Keratinocyte (primary cell): ENCODE measurements around the gene DNAJB6. TPM values are rescaled to one million over a fixed set of nuclear protein-coding genes. Genes with fewer than 3 reads are reported as not detected.

Experiments
- DNase-seq: peaks from one replicate; pipeline ENCODE4 v3.0.0-alpha.2; 2011; ENCODE audit warnings: low read depth, missing footprints, low spot score
- FAIRE-seq: peaks from 2 replicates; lab custom pipeline; 2011; peaks lifted over from hg19 to GRCh38; lab: Jason Lieb, UNC
- H2AFZ ChIP-seq: 2 replicates; pipeline ENCODE4 v1.6.0; 2012; ENCODE audit warnings: low read length, control low read depth, inconsistent platforms; ENCODE audit not compliant: control insufficient read depth
- H3K27ac ChIP-seq: 2 replicates; pipeline ENCODE4 v1.5.1; 2011; ENCODE audit warnings: low read length; ENCODE audit not compliant: control insufficient read depth, insufficient read depth
- H3K27me3 ChIP-seq: 3 replicates; pipeline ENCODE4 v1.6.0; 2011; ENCODE audit warnings: low read length; ENCODE audit not compliant: control insufficient read depth, insufficient read depth; ENCODE audit errors: extremely low read depth
- H3K36me3 ChIP-seq, 2 experiments: 2 replicates in 1 of 2; 3 replicates in 1 of 2; pipeline ENCODE4 v1.5.1; 2011; ENCODE audit warnings: low read length in 2 of 2, mild to moderate bottlenecking in 1 of 2; ENCODE audit not compliant: control insufficient read depth in 2 of 2, insufficient read depth in 2 of 2; ENCODE audit errors: extremely low read depth in 1 of 2
- H3K4me1 ChIP-seq: 3 replicates; pipeline ENCODE4 v1.5.1; 2011; ENCODE audit warnings: low read length; ENCODE audit not compliant: control insufficient read depth, insufficient read depth; ENCODE audit errors: extremely low read depth
- H3K4me2 ChIP-seq: 3 replicates; pipeline ENCODE4 v1.6.0; 2011; ENCODE audit warnings: low read depth, low read length; ENCODE audit not compliant: control insufficient read depth, insufficient read depth; ENCODE audit errors: extremely low read depth
- H3K4me3 ChIP-seq, 3 experiments: fragments of 200-600 bp in 1 of 3; sonication (generic) in 1 of 3; 2 replicates in 2 of 3; 3 replicates in 1 of 3; pipeline ENCODE4 v1.5.1; 2011 to 2016; ENCODE audit warnings: low read length in 3 of 3, mild to moderate bottlenecking in 3 of 3, control low read depth in 2 of 3, inconsistent platforms in 1 of 3, low read depth in 1 of 3, mixed read lengths in 1 of 3, mixed run types in 1 of 3, moderate library complexity in 1 of 3; ENCODE audit not compliant: control insufficient read depth in 2 of 3, insufficient read depth in 2 of 3; ENCODE audit errors: extremely low read depth in 1 of 3
- H3K79me2 ChIP-seq: 2 replicates; pipeline ENCODE4 v1.6.0; 2012; ENCODE audit warnings: low read length; ENCODE audit not compliant: control insufficient read depth, insufficient read depth
- H3K9ac ChIP-seq: 3 replicates; pipeline ENCODE4 v1.6.0; 2011; ENCODE audit warnings: low read length; ENCODE audit not compliant: control insufficient read depth, insufficient read depth; ENCODE audit errors: extremely low read depth
- H3K9me1 ChIP-seq: 3 replicates; pipeline ENCODE4 v1.6.0; 2011; ENCODE audit warnings: low read length; ENCODE audit not compliant: control insufficient read depth, insufficient read depth; ENCODE audit errors: extremely low read depth
- H3K9me3 ChIP-seq: 2 replicates; pipeline ENCODE4 v1.5.1; 2012; ENCODE audit warnings: low read depth, low read length; ENCODE audit not compliant: control insufficient read depth
- H4K20me1 ChIP-seq: 3 replicates; pipeline ENCODE4 v1.6.0; 2011; ENCODE audit warnings: low read length; ENCODE audit not compliant: control insufficient read depth, insufficient read depth; ENCODE audit errors: extremely low read depth
- CTCF ChIP-seq, 3 experiments: IDR thresholded peaks in 1 of 3; conservative IDR thresholded peaks in 1 of 3; optimal IDR thresholded peaks in 1 of 3; 2 replicates in 2 of 3; 3 replicates in 1 of 3; pipeline versions ENCODE3 to v1.5.1; 2011; ENCODE audit warnings: low read length in 3 of 3, mild to moderate bottlenecking in 3 of 3, moderate library complexity in 2 of 3, control low read depth in 1 of 3, inconsistent platforms in 1 of 3; ENCODE audit not compliant: insufficient read depth in 2 of 3; ENCODE audit errors: extremely low read depth in 1 of 3
- EZH2 ChIP-seq: IDR thresholded peaks from one replicate; pipeline ENCODE4 v1.6.1; 2012; ENCODE audit warnings: inconsistent platforms, mild to moderate bottlenecking, low read length, moderate library complexity
- dilution Hi-C: fragments of 300-500 bp; cut with MboI; formaldehyde crosslinking; loops from one replicate; pipeline ENCODE4 v1.7.0; 2020; ENCODE audit warnings: low sequenced_read_pairs; ENCODE audit not compliant: extremely low pct_ligation_motif_present
- polyA plus RNA-seq, 5 experiments: library from polyadenylated mRNA; depleted of rRNA in 3 of 5; stranded (reverse) in 3 of 5; stranded (forward) in 1 of 5; unstranded in 1 of 5; fragments of >200 nt; gene quantifications; 1 replicate in 1 of 5; 2 replicates in 3 of 5; 3 replicates in 1 of 5; pipeline versions ENCODE4 v1.2.1 to v1.2.3, GENCODE V29; 2011 to 2012; ENCODE audit warnings: missing spikeins in 2 of 5, low read depth in 1 of 5, low replicate concordance in 1 of 5

The DNAJB6 gene
- polyA plus RNA-seq, 1 donor (not counting 4 experiments of a cell fraction or from before 2014, with no cell fraction given): 152 TPM

GRCh38 chr7:157461573-157462418, 125.0 kb downstream of the DNAJB6 start:
- Histone ChIP-seq H3K27ac (no peak overlapping the region), H3K4me2 (no peak overlapping the region), H4K20me1 (no peaks in the 10 kb centered on the region), H3K9me3 (no peaks in the 10 kb centered on the region), H3K9ac (no peak overlapping the region), H3K4me1 (no peaks in the 10 kb centered on the region), H3K27me3 (no peaks in the 10 kb centered on the region), H3K36me3 (no peaks in the 10 kb centered on the region), H3K4me3 (no peak overlapping the region), H3K9me1 (no peaks in the 10 kb centered on the region), H2AFZ (no peak overlapping the region), H3K79me2 (no peaks in the 10 kb centered on the region)
- TF ChIP-seq CTCF (optimal IDR thresholded peaks at IDR 0.05 in 1 of 3, IDR thresholded peaks at IDR 0.05 in 1 of 3, conservative IDR thresholded peaks at IDR 0.05 in 1 of 3; ENCODE audit: extremely low read depth in 1 of 3, insufficient read depth in 2 of 3, low read length in 3 of 3): no peak
- no peak for TF ChIP-seq EZH2
- no peak for DNase-seq
- FAIRE-seq: no peak
- dilution Hi-C loops: no loop called here

GRCh38 chr7:157462419-157462771, 125.6 kb downstream of the DNAJB6 start:
- Histone ChIP-seq H4K20me1 (no peaks in the 10 kb centered on the region), H3K79me2 (no peaks in the 10 kb centered on the region), H3K4me3 (no peak overlapping the region), H3K9me3 (no peaks in the 10 kb centered on the region), H3K36me3 (no peaks in the 10 kb centered on the region), H3K27me3 (no peaks in the 10 kb centered on the region), H3K9me1 (no peaks in the 10 kb centered on the region), H3K27ac (no peak overlapping the region), H3K4me2 (no peak overlapping the region), H3K9ac (no peak overlapping the region), H2AFZ (no peak overlapping the region), H3K4me1 (no peaks in the 10 kb centered on the region)
- dilution Hi-C loops: no loop called here
- DNase-seq (no peak), FAIRE-seq (no peak)
- no peak for TF ChIP-seq CTCF (optimal IDR thresholded peaks at IDR 0.05 in 1 of 3, IDR thresholded peaks at IDR 0.05 in 1 of 3, conservative IDR thresholded peaks at IDR 0.05 in 1 of 3; ENCODE audit: extremely low read depth in 1 of 3, insufficient read depth in 2 of 3, low read length in 3 of 3)
- no peak for TF ChIP-seq EZH2
